Ectodermal cell (in vitro differentiated cells): ENCODE measurements around the gene OR5C1.
"Not testable (repeated sequence)": the region's sequence is repeated elsewhere in the genome, so short reads cannot be mapped to it uniquely, and the experiment has no call there.

ENCODE experiments used
- H3K27ac ChIP-seq: 2 replicates; pipeline ENCODE4 v1.7.0; 2013; ENCODE audit warnings: mild to moderate bottlenecking, low read depth, low read length; ENCODE audit not compliant: insufficient read depth, poor library complexity, severe bottlenecking
- H3K27me3 ChIP-seq: 2 replicates; pipeline ENCODE4 v1.7.0; 2013; ENCODE audit warnings: mild to moderate bottlenecking, low read length; ENCODE audit not compliant: insufficient read depth, control insufficient read depth, poor library complexity, severe bottlenecking
- H3K36me3 ChIP-seq: one replicate; pipeline ENCODE4 v1.7.0; 2013; ENCODE audit warnings: low read length; ENCODE audit not compliant: control insufficient read depth, insufficient read depth
- H3K4me1 ChIP-seq: one replicate; pipeline ENCODE4 v1.7.0; 2013; ENCODE audit warnings: low read length; ENCODE audit not compliant: control insufficient read depth, insufficient read depth
- H3K4me3 ChIP-seq: 2 replicates; pipeline ENCODE4 v1.7.0; 2013; ENCODE audit warnings: low read depth, low read length, control low read depth; ENCODE audit not compliant: insufficient read depth
- H3K9me3 ChIP-seq: 2 replicates; pipeline ENCODE4 v1.7.0; 2013; ENCODE audit warnings: mild to moderate bottlenecking, low read length, moderate library complexity; ENCODE audit not compliant: control insufficient read depth
- WGBS, 2 experiments: methylation state at CpG; one replicate each; pipeline ENCODE4 v1.1.7; 2013; ENCODE audit warnings: missing lambda C conversion rate in 2 of 2; 5-methylcytosine and 5-hydroxymethylcytosine counted together

Gene OR5C1

GRCh38 chr9:122786338-122786737 lies 2.4 kb upstream of the OR5C1 start:
- WGBS, 2 experiments: 77 to 91% methylated on average over 4 of the region's 4 CpGs
- Histone ChIP-seq H3K9me3 (no peaks in the 10 kb centered on the region), H3K27ac (no peak overlapping the region), H3K4me1 (no peaks in the 10 kb centered on the region), H3K4me3 (no peak overlapping the region), H3K36me3 (no peaks in the 10 kb centered on the region), H3K27me3 (no peaks in the 10 kb centered on the region)

GRCh38 chr9:122789256-122790046 lies 718 bp downstream of the OR5C1 start:
- H3K4me3 ChIP-seq: no peak overlapping the region
- 92 to 93% methylated on average over 28 of the region's 28 CpGs for WGBS, 2 experiments

GRCh38 chr9:122791872-122792669 lies 3.3 kb downstream of the OR5C1 start:
- Histone ChIP-seq H3K27ac (no peak overlapping the region), H3K9me3 (no peaks in the 10 kb centered on the region), H3K4me1 (no peaks in the 10 kb centered on the region), H3K27me3 (no peaks in the 10 kb centered on the region), H3K36me3 (no peaks in the 10 kb centered on the region), H3K4me3 (no peak overlapping the region)
- 84 to 86% methylated on average over 3 of the region's 5 CpGs for WGBS, 2 experiments

More at GRCh38 chr9:122789256-122790046, 718 bp downstream of the OR5C1 start:
- Histone ChIP-seq H3K27ac (no peak overlapping the region), H3K36me3 (no peaks in the 10 kb centered on the region), H3K4me1 (no peaks in the 10 kb centered on the region), H3K27me3 (no peaks in the 10 kb centered on the region), H3K9me3 (no peaks in the 10 kb centered on the region)

GRCh38 chr9:122797316-122798063 lies 8.8 kb downstream of the OR5C1 start:
- Histone ChIP-seq H3K27me3 (no peaks in the 10 kb centered on the region), H3K27ac (no peak overlapping the region), H3K4me3 (no peak overlapping the region), H3K4me1 (no peaks in the 10 kb centered on the region), H3K36me3 (no peaks in the 10 kb centered on the region), H3K9me3 (no peaks in the 10 kb centered on the region)
- 86 to 87% methylated on average over 6 of the region's 6 CpGs for WGBS, 2 experiments

GRCh38 chr9:122800066-122801060 lies 11.6 kb downstream of the OR5C1 start, which contains the start of gene OR1K1:
OR1K1 (plus strand) TSS chr9:122800123; CDS start chr9:122800123, 0 bp downstream.
- no peak within 1 kb of the TSS for H3K27ac ChIP-seq
- no peaks in the 10 kb centered on the region for H3K36me3 ChIP-seq
- no peak within 1 kb of the TSS for H3K4me3 ChIP-seq
- H3K9me3 ChIP-seq: no peaks in the 10 kb centered on the region
- H3K27me3 ChIP-seq: no peaks in the 10 kb centered on the region
- WGBS, 2 experiments: 91% methylated on average over 30 of the region's 30 CpGs
- no peaks in the 10 kb centered on the region for H3K4me1 ChIP-seq

- Histone ChIP-seq H3K27ac (no peak overlapping the region), H3K9me3 (no peaks in the 10 kb centered on the region), H3K27me3 (no peaks in the 10 kb centered on the region), H3K36me3 (no peaks in the 10 kb centered on the region), H3K4me1 (no peaks in the 10 kb centered on the region), H3K4me3 (no peak overlapping the region)
- WGBS, 2 experiments: 88 to 95% methylated on average over 3 to 4 of the region's 4 CpGs
These were observed 17.9 kb downstream of the OR5C1 start for GRCh38 chr9:122806661-122807060.

- no peaks in the 10 kb centered on the region for H3K27me3 ChIP-seq
- H3K27ac ChIP-seq: no peak overlapping the region
- H3K9me3 ChIP-seq: no peaks in the 10 kb centered on the region
- no peak overlapping the region for H3K4me3 ChIP-seq
- 77 to 89% methylated on average over 1 of the region's 1 CpG for WGBS, 2 experiments
- H3K36me3 ChIP-seq: no peaks in the 10 kb centered on the region
- H3K4me1 ChIP-seq: no peaks in the 10 kb centered on the region
These were observed 18.7 kb downstream of the OR5C1 start for GRCh38 chr9:122807271-122807900.

GRCh38 chr9:122808141-122808540 lies 19.4 kb downstream of the OR5C1 start:
- Histone ChIP-seq H3K9me3 (no peaks in the 10 kb centered on the region), H3K36me3 (no peaks in the 10 kb centered on the region), H3K27ac (no peak overlapping the region), H3K27me3 (no peaks in the 10 kb centered on the region), H3K4me1 (no peaks in the 10 kb centered on the region), H3K4me3 (no peak overlapping the region)
- 91 to 95% methylated on average over 3 of the region's 3 CpGs for WGBS, 2 experiments

GRCh38 chr9:122809261-122809660 lies 20.5 kb downstream of the OR5C1 start:
- not testable (repeated sequence) for H3K4me1 ChIP-seq, H3K9me3 ChIP-seq, H3K4me3 ChIP-seq, H3K27ac ChIP-seq, H3K27me3 ChIP-seq, H3K36me3 ChIP-seq
- WGBS, 2 experiments: 90% methylated on average over 6 to 7 of the region's 7 CpGs
